Measurements from ENCODE around the gene LYSMD2.

The LYSMD2 gene

DNA sequence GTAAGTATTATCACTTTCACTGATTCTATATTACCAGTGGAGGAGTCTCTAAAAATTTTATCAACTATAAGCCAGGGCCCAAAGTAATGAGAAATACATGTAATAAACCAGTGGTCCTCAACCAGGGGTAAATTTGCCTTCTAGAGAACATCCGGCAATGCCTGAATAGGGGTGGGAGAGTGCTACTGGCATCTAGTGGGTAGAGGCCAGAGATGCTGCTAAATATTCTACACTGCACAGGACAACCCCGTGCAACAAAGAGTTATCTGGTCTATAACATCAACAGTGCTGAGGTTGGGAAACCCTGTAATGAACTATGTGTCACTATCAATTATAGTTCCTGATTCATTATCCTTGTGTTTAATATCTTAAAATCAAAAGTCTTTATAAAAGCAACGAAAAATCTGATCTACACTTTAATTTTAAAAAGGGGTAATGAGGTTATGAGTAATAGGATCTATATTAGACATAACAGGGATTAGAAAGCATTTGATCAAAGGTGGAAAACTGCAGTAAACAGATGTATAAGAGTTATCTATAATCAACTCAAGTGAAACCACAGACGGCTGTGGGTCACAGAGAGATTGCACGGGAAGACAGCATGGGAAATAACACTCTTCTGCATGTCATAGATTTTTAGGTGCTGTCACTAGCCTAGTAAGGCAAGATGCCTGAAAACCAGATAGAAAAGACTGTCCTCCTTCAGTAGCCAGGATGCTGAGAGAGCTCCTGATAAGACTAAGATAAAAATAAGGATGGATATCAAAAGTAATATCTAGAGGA lies 2.0 kb downstream of the LYSMD2 start:
- 0 out of 2 replicates have a peak, but pooled peaks cover 2% of the 10 kb centered on the region for H4K20me1 ChIP-seq (ENCODE audit: insufficient read depth, low read length)
- H3K4me2 ChIP-seq (ENCODE audit: insufficient read depth, low read length): peak overlapping the region; percentile 89
- peak overlapping the region; percentile 89 for H3K27ac ChIP-seq (ENCODE audit: low read length)
- H3K9me3 ChIP-seq (ENCODE audit: insufficient read depth, low read length, severe bottlenecking): no peaks in the 10 kb centered on the region
- DNase-seq: peak; percentile 52
- H3K36me3 ChIP-seq (ENCODE audit: insufficient read depth, low read length): no peaks in the 10 kb centered on the region
- TF ChIP-seq, protein P1, sequence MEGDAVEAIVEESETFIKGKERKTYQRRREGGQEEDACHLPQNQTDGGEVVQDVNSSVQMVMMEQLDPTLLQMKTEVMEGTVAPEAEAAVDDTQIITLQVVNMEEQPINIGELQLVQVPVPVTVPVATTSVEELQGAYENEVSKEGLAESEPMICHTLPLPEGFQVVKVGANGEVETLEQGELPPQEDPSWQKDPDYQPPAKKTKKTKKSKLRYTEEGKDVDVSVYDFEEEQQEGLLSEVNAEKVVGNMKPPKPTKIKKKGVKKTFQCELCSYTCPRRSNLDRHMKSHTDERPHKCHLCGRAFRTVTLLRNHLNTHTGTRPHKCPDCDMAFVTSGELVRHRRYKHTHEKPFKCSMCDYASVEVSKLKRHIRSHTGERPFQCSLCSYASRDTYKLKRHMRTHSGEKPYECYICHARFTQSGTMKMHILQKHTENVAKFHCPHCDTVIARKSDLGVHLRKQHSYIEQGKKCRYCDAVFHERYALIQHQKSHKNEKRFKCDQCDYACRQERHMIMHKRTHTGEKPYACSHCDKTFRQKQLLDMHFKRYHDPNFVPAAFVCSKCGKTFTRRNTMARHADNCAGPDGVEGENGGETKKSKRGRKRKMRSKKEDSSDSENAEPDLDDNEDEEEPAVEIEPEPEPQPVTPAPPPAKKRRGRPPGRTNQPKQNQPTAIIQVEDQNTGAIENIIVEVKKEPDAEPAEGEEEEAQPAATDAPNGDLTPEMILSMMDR (IDR thresholded peaks at IDR 0.05; ENCODE audit: borderline replicate concordance, extremely low read depth, low read length, poor library complexity, severe bottlenecking): peak; percentile 63
- no peak for TF ChIP-seq EZH2 (IDR thresholded peaks at IDR 0.05; ENCODE audit: borderline replicate concordance, low read depth, low read length, severe bottlenecking)
- H2AFZ ChIP-seq (ENCODE audit: low read depth, low read length): no peak overlapping the region
- H3K9ac ChIP-seq (ENCODE audit: low read depth, low read length): peak overlapping the region; percentile 90
- peaks cover 76% of the 10 kb centered on the region for H3K4me1 ChIP-seq (ENCODE audit: insufficient read depth, low read length)
- peak; percentile 42 for ATAC-seq (ENCODE audit: insufficient read depth, low read depth)
- peak overlapping the region in 1 of 2 experiments; percentile 70; a peak in 2 of 4 replicates for H3K4me3 ChIP-seq (ENCODE audit: low read depth in 1 of 2, low read length in 2 of 2)
- peaks cover 63% of the 10 kb centered on the region for H3K79me2 ChIP-seq (ENCODE audit: insufficient read depth, low read length)
- no peaks in the 10 kb centered on the region for H3K27me3 ChIP-seq (ENCODE audit: insufficient read depth, low read length, poor library complexity)

DNA sequence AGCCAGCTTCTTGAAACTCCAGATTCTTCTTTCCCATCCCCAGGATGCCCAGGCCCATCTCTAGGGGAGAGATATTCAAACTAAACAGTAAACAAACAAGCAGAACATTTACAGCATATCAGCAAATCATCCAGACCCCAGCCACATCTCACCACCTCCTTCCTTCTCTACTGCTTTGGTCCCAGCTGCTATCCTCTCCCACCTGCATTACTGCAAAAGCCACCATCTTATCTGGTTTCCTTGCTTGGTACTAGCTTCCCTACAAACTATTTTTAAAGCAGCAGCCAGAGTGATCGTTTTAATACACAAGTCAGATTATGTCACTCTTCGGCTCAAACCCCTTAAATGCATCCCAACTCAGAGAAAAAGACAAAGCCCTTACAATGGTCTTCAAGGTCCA lies 4.8 kb downstream of the LYSMD2 start:
- TF ChIP-seq, protein P1 (IDR thresholded peaks at IDR 0.05; ENCODE audit: borderline replicate concordance, extremely low read depth, low read length, poor library complexity, severe bottlenecking): no peak
- no peak for TF ChIP-seq EZH2 (IDR thresholded peaks at IDR 0.05; ENCODE audit: borderline replicate concordance, low read depth, low read length, severe bottlenecking)
- peak overlapping the region; percentile 53 for H3K9ac ChIP-seq (ENCODE audit: low read depth, low read length)
- H3K9me3 ChIP-seq (ENCODE audit: insufficient read depth, low read length, severe bottlenecking): no peaks in the 10 kb centered on the region
- H3K27me3 ChIP-seq (ENCODE audit: insufficient read depth, low read length, poor library complexity): no peaks in the 10 kb centered on the region
- peaks cover 81% of the 10 kb centered on the region for H3K79me2 ChIP-seq (ENCODE audit: insufficient read depth, low read length)
- H3K4me1 ChIP-seq (ENCODE audit: insufficient read depth, low read length): peaks cover 70% of the 10 kb centered on the region
- ATAC-seq (ENCODE audit: insufficient read depth, low read depth) (no peak), DNase-seq (peak; percentile 32)
- peak overlapping the region; percentile 92 for H3K4me2 ChIP-seq (ENCODE audit: insufficient read depth, low read length)
- peak overlapping the region; percentile 91 for H3K27ac ChIP-seq (ENCODE audit: low read length)
- peak overlapping the region in 1 of 2 experiments; percentile 62; a peak in 1 of 4 replicates for H3K4me3 ChIP-seq (ENCODE audit: low read depth in 1 of 2, low read length in 2 of 2)
- peaks cover 4% of the 10 kb centered on the region for H3K36me3 ChIP-seq (ENCODE audit: insufficient read depth, low read length)
- H2AFZ ChIP-seq (ENCODE audit: low read depth, low read length): peak overlapping the region; percentile 73; the same call in 1 of the 2 replicates
- H4K20me1 ChIP-seq (ENCODE audit: insufficient read depth, low read length): 0 out of 2 replicates have a peak, but pooled peaks cover 4% of the 10 kb centered on the region

DNA sequence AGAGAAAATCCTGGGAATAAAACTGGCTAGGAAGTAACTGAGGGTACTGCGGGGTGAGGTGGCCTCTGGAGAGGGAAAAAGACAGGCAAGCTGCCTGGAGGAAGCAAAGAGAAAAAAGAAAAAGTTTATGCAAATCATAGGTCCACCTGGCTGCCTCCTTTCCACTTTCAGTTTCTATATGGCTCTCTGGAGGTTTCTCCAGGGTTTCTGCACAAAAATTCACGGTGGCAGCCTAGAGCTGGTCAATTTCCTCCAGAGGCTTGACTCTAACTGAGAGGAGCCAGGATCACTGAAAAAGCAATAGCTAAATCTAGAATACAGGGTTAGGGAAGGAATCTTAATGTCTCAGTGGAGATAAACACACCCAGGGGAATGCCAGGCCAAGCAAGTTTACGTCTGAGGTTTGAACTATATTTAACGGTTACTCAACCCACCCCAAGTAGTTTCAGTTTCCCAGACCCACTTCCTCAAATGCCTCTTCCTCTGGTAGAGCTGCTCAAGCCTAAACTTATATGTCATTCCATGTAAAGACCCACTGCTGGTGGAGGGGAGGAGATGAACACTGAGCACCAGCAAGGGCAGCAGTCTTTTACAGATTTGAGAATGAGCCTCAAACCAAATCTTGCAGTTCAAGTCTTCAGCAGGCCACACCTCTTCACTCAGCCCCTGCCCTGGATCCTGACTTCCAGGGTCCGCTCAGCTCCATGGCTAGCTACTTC lies 5.7 kb downstream of the LYSMD2 start:
- DNase-seq: peak; percentile 67
- Histone ChIP-seq H3K4me3 (ENCODE audit: low read depth in 1 of 2, low read length in 2 of 2) (peak overlapping the region; percentile 13 to 62; a peak in 3 of 4 replicates), H3K4me2 (ENCODE audit: insufficient read depth, low read length) (peak overlapping the region; percentile 92), H3K9ac (ENCODE audit: low read depth, low read length) (peak overlapping the region; percentile 53), H3K4me1 (ENCODE audit: insufficient read depth, low read length) (peaks cover 68% of the 10 kb centered on the region), H3K27ac (ENCODE audit: low read length) (peak overlapping the region; percentile 91), H3K79me2 (ENCODE audit: insufficient read depth, low read length) (peaks cover 83% of the 10 kb centered on the region), H2AFZ (ENCODE audit: low read depth, low read length) (peak overlapping the region; percentile 73), H3K27me3 (ENCODE audit: insufficient read depth, low read length, poor library complexity) (no peaks in the 10 kb centered on the region), H3K36me3 (ENCODE audit: insufficient read depth, low read length) (peaks cover 4% of the 10 kb centered on the region), H4K20me1 (ENCODE audit: insufficient read depth, low read length) (peaks cover 10% of the 10 kb centered on the region; the same call in 1 of the 2 replicates), H3K9me3 (ENCODE audit: insufficient read depth, low read length, severe bottlenecking) (no peaks in the 10 kb centered on the region)
- TF ChIP-seq, protein P1 (IDR thresholded peaks at IDR 0.05; ENCODE audit: borderline replicate concordance, extremely low read depth, low read length, poor library complexity, severe bottlenecking): no peak
- no peak for TF ChIP-seq EZH2 (IDR thresholded peaks at IDR 0.05; ENCODE audit: borderline replicate concordance, low read depth, low read length, severe bottlenecking)
- peak; percentile 79 for ATAC-seq (ENCODE audit: insufficient read depth, low read depth)
